Gastroesophageal sphincter (tissue), 3 donors: ENCODE data around the gene NDUFS6.

Experiments
- EP300 ChIP-seq: sonication (generic); formaldehyde crosslinking; IDR thresholded peaks from one replicate; pipeline ENCODE4 v1.6.1; 2017; ENCODE audit warnings: antibody characterized with exemption, mild to moderate bottlenecking
- POLR2A ChIP-seq, 2 donors: fragments of 450-650 bp; IDR thresholded peaks; one replicate each; pipeline ENCODE4 v1.6.1; 2017; ENCODE audit warnings: antibody characterized with exemption in 2 of 2, mild to moderate bottlenecking in 2 of 2, moderate library complexity in 1 of 2
- POLR2AphosphoS5 ChIP-seq: sonication (generic); formaldehyde crosslinking; IDR thresholded peaks from one replicate; pipeline ENCODE4 v1.6.1; 2017; ENCODE audit warnings: antibody characterized with exemption
- TF ChIP-seq, protein P1 (sequence below), 4 experiments: fragments of 200-600 bp in 2 of 4; fragments of 450-650 bp in 2 of 4; sonication (generic) in 1 of 4; IDR thresholded peaks; one replicate each; pipeline ENCODE4 v1.5.1; 2017 to 2019; ENCODE audit warnings: antibody characterized with exemption in 4 of 4, mild to moderate bottlenecking in 2 of 4, moderate library complexity in 2 of 4

DNA sequence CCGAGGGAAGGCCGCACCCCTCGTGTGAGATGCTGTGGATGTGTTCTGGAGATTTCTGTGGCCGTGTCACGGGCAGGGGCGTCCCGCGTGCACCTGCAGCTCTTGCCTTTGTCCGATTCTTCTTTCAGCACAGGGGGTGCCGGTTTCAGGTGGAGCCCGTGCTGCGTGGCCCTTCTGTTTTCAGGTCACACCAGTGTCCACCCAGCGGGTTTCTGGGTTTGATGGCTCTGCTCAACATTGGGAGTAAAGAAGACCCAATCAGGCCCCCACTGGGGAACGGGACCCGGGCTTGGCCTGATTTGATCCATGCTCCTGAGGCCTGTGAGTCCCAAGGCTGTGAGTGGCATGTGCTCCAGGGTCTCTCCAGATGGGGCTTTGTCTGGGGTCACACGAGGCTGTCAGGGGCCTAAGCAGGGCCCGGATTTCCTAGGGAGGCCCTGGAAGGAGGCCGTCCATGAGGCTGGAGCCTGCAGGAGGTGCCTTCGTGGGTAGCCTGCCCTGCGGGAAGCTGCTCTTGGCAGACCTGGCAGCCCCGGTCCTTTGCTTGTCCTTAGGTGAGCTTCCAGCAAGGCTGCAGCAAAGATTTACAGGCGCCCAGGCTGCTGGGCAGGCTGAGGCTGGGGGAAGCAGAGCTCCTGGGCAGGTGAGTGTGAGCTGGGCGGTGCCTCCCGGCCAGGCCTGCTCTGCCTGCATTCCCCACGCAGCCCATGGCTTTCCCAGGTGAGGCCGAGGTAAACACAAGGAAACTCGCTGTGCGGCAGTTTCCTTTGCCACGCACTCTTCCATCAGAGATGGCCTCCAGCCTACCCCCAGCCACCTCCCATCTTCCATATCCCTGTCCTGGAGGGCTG, 14.4 kb upstream of the NDUFS6 start:
- TF ChIP-seq, protein P1, sequence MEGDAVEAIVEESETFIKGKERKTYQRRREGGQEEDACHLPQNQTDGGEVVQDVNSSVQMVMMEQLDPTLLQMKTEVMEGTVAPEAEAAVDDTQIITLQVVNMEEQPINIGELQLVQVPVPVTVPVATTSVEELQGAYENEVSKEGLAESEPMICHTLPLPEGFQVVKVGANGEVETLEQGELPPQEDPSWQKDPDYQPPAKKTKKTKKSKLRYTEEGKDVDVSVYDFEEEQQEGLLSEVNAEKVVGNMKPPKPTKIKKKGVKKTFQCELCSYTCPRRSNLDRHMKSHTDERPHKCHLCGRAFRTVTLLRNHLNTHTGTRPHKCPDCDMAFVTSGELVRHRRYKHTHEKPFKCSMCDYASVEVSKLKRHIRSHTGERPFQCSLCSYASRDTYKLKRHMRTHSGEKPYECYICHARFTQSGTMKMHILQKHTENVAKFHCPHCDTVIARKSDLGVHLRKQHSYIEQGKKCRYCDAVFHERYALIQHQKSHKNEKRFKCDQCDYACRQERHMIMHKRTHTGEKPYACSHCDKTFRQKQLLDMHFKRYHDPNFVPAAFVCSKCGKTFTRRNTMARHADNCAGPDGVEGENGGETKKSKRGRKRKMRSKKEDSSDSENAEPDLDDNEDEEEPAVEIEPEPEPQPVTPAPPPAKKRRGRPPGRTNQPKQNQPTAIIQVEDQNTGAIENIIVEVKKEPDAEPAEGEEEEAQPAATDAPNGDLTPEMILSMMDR (IDR thresholded peaks at IDR 0.05), result no peak
- TF ChIP-seq POLR2A (IDR thresholded peaks at IDR 0.05) (no peak), POLR2AphosphoS5 (no peak), EP300 (no peak)
